HFFc6 (cell line): ENCODE measurements around the gene KATNAL1. TPM values are rescaled to one million over a fixed set of nuclear protein-coding genes. Genes with fewer than 3 reads are reported as not detected.

Experiments used
- DNase-seq: peaks from one replicate; pipeline ENCODE4 v3.0.0-alpha.2; 2018
- H3K27ac Mint-ChIP-seq: 2 replicates; pipeline ENCODE4 v1.8.0; 2020; ENCODE audit warnings: mild to moderate bottlenecking, mixed read lengths
- H3K27me3 Mint-ChIP-seq: 2 replicates; pipeline ENCODE4 v1.8.0; 2021; ENCODE audit warnings: mild to moderate bottlenecking, moderate library complexity, mixed read lengths; ENCODE audit not compliant: insufficient read depth
- H3K36me3 Mint-ChIP-seq: 2 replicates; pipeline ENCODE4 v1.8.0; 2021; ENCODE audit warnings: low read depth, mixed read lengths
- H3K4me1 Mint-ChIP-seq: 2 replicates; pipeline ENCODE4 v1.8.0; 2020; ENCODE audit warnings: low read depth, mixed read lengths
- H3K4me3 Mint-ChIP-seq: 2 replicates; pipeline ENCODE4 v1.8.0; 2020; ENCODE audit warnings: mild to moderate bottlenecking, moderate library complexity, mixed read lengths
- H3K9me3 Mint-ChIP-seq: 2 replicates; pipeline ENCODE4 v1.8.0; 2020; ENCODE audit warnings: mild to moderate bottlenecking, mixed read lengths
- total RNA-seq, 6 experiments: library from RNA; stranded (reverse); fragmentation: NEBNext Ultra II Directional; extraction: Animal tissue kit (Norgen Biotek cat#: 25700); gene quantifications; 2 replicates in 1 of 6; 3 replicates in 5 of 6; pipeline ENCODE4 v1.2.3, GENCODE V29; 2021
- TF ChIP-seq, protein P1 (sequence below): fragments of 200-600 bp; sonication (generic); IDR thresholded peaks from 2 replicates; pipeline ENCODE4 v1.5.0; 2021; ENCODE audit warnings: antibody characterized with exemption, mild to moderate bottlenecking

KATNAL1 gene
- total RNA-seq, 6 experiments from 2014 or later: 48.2 to 71.4 (median 61.2) TPM

DNA sequence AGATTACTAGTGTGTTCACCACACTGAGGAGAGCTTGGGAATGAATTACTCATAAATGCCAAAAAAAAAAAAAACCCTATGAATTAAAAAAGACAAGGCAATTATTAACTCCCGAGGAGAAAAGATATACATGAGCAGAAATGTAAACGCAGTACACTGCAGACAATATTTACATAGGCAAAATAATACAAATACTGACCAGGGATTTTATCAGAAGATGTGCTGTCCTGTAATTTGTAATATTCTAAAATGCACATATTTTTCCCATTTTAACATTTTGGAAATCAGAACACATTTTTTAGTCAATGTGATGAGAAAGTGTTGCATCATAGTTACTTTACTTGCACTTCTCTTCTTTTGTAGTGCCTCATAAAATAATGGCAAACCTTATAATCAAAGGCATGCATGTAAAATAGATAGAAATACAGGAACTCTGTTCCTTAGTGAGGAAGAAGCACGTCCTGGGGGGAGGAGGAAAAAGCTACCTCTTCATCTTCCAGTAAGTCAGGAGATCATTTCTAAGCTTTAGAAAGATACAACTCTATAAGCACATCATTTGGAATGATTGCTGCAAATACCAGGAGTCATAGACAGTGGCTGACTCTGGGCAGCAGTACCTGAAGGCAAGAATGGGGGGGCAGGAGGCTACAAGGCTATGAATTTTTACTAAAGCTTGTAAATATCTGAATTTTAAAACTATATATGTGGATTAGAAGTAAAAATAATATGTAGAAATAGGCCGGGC is 46.3 kb upstream of the KATNAL1 start:
- TF ChIP-seq, protein P1, sequence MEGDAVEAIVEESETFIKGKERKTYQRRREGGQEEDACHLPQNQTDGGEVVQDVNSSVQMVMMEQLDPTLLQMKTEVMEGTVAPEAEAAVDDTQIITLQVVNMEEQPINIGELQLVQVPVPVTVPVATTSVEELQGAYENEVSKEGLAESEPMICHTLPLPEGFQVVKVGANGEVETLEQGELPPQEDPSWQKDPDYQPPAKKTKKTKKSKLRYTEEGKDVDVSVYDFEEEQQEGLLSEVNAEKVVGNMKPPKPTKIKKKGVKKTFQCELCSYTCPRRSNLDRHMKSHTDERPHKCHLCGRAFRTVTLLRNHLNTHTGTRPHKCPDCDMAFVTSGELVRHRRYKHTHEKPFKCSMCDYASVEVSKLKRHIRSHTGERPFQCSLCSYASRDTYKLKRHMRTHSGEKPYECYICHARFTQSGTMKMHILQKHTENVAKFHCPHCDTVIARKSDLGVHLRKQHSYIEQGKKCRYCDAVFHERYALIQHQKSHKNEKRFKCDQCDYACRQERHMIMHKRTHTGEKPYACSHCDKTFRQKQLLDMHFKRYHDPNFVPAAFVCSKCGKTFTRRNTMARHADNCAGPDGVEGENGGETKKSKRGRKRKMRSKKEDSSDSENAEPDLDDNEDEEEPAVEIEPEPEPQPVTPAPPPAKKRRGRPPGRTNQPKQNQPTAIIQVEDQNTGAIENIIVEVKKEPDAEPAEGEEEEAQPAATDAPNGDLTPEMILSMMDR: no peak
- Mint-ChIP-seq H3K27me3 (peaks cover 1% of the 10 kb centered on the region; the same call in 1 of the 2 replicates), H3K9me3 (peaks cover 14% of the 10 kb centered on the region), H3K4me1 (peaks cover 5% of the 10 kb centered on the region; the same call in 1 of the 2 replicates), H3K36me3 (peaks cover 6% of the 10 kb centered on the region; the same call in 1 of the 2 replicates), H3K27ac (no peak overlapping the region), H3K4me3 (no peak overlapping the region)
- no peak for DNase-seq

DNA sequence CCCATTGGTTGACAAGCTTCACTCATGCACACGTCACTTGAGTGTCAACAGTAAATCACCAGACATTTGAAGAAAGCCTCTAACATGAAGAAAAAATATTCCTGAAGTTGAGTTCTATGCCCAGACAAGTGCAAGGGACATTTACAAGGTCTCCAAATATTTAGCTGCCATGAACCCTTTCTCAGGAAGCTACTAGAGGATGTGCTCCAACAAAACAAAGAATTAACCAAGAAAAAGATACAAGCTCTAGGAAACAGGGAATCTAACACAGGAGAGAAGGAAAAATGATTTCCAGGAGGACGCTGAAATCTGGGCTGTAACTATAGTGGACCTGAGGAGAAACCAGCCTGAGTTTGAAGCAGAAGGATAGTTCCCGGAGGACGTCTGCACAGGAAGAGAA is 45.7 kb upstream of the KATNAL1 start:
- TF ChIP-seq, protein P1: no peak
- no peak for DNase-seq
- Mint-ChIP-seq H3K27me3 (peaks cover 3% of the 10 kb centered on the region), H3K4me3 (no peak overlapping the region), H3K4me1 (peaks cover 5% of the 10 kb centered on the region; the same call in 1 of the 2 replicates), H3K36me3 (peaks cover 6% of the 10 kb centered on the region; the same call in 1 of the 2 replicates), H3K27ac (no peak overlapping the region), H3K9me3 (peaks cover 14% of the 10 kb centered on the region)

DNA sequence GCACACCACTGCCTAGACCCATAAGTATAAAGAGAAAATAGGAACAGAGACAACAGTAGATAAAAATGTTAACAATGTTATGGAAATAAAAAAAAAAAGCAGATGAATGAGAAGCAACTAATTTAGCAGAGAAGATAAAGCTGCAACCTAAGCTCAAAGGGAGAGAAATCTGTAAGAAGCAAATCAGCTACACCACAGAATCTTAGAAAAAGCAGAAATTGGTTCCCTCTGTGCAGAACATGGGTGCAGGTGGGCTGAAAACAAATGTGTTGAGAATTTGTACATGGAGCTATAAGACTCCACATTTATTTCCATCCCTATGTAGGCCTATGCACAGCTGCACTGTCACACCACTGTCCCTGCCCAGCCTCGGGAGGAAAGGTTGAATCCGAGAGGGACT is 44.8 kb upstream of the KATNAL1 start:
- Mint-ChIP-seq H3K36me3 (peaks cover 6% of the 10 kb centered on the region; the same call in 1 of the 2 replicates), H3K27ac (no peak overlapping the region), H3K4me1 (peaks cover 5% of the 10 kb centered on the region; the same call in 1 of the 2 replicates), H3K4me3 (no peak overlapping the region), H3K27me3 (peaks cover 3% of the 10 kb centered on the region), H3K9me3 (peaks cover 14% of the 10 kb centered on the region)
- no peak for DNase-seq
- TF ChIP-seq, protein P1: no peak

DNA sequence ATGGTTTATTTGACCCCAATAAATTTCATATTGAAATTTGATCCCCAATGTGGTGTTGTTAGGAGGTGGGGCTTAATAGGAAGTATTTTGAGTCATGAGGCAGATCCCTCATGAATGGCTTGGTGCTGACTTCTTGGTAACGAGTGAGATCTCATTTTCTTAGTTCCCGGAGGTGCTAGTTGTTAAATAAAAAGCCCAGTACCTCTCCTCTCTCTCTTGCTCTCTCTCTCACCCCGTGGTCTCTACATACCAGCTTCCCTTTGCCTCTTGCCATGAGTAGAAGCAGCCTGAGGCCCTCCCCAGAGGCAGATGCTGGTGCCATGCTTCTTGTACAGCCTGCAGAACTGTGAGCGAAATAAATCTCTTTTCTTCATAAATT is 39.4 kb upstream of the KATNAL1 start:
- H3K27ac Mint-ChIP-seq: no peak overlapping the region

DNA sequence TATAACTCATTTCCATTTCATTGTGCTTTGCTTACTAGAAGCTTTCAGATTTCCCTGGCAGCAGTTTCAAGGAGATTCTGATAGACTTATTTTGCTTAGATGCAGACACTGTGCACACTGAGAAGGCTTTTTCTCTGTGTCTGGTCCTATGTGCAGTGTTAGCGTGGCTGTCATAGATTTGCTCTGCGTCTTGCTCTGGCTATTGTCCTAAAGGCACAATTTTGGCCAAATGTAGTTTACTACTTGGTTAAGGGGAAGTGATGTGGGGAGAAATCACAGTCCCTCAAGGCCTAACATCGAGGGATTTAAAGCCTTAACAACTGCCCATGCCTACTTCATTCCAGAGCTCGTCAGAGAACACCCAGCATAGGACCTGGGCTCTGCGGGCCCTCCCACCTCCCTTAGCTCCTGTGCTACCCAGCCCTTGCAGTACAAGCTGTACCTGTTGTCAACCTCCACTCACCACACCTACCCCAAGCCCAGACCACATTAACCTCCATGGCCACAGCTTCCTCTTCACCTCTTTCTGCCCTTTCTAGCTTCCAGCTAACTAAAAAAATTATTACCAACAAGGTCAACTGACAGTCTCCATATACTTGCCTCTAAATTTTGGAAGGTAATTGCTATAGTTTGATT is 38.9 kb upstream of the KATNAL1 start:
- peaks cover 2% of the 10 kb centered on the region for H3K27me3 Mint-ChIP-seq
- H3K4me1 Mint-ChIP-seq: peaks cover 37% of the 10 kb centered on the region
- TF ChIP-seq, protein P1: no peak
- no peak for DNase-seq
- peaks cover 3% of the 10 kb centered on the region; the same call in 1 of the 2 replicates for H3K36me3 Mint-ChIP-seq
- no peak overlapping the region for H3K27ac Mint-ChIP-seq
- H3K9me3 Mint-ChIP-seq: no peaks in the 10 kb centered on the region
- H3K4me3 Mint-ChIP-seq: no peak overlapping the region

More for the DNA sequence above, 39.4 kb upstream of the KATNAL1 start:
- Mint-ChIP-seq H3K36me3 (peaks cover 3% of the 10 kb centered on the region; the same call in 1 of the 2 replicates), H3K4me3 (no peak overlapping the region), H3K27me3 (peaks cover 2% of the 10 kb centered on the region), H3K4me1 (peaks cover 32% of the 10 kb centered on the region), H3K9me3 (peaks cover under 1% of the 10 kb centered on the region; the same call in 1 of the 2 replicates)
- no peak for DNase-seq
- TF ChIP-seq, protein P1: no peak
